ELR (cell line): Measurements from ENCODE around the gene CDK2AP2.
"Not testable (repeated sequence)": the region's sequence is repeated elsewhere in the genome, so short reads cannot be mapped to it uniquely, and the experiment has no call there.

Experiments
- DNase-seq: peaks from one replicate; pipeline ENCODE4 v3.0.0-alpha.2; 2015; ENCODE audit warnings: low read depth

CDK2AP2 gene

GRCh38 chr11:67523556-67524479 lies 15.9 kb upstream of the CDK2AP2 start:
- no peak for DNase-seq

- no peak for DNase-seq
Measured at GRCh38 chr11:67522844-67523555, 15.0 kb upstream of the CDK2AP2 start, which contains the start of gene CABP2. Gene CABP2 (minus strand): TSS chr11:67523446. CDS start chr11:67523326, 120 bp downstream.

GRCh38 chr11:67522338-67522737 lies 14.4 kb upstream of the CDK2AP2 start:
- DNase-seq, result no peak

GRCh38 chr11:67521924-67522323 lies 14.0 kb upstream of the CDK2AP2 start:
- DNase-seq, result no peak

- DNase-seq, result no peak
Measured at GRCh38 chr11:67520856-67521824, 13.2 kb upstream of the CDK2AP2 start.

GRCh38 chr11:67519726-67520125 lies 11.8 kb upstream of the CDK2AP2 start:
- DNase-seq, result no peak

- DNase-seq, result no peak
Measured at GRCh38 chr11:67517784-67518552, 10.0 kb upstream of the CDK2AP2 start.

GRCh38 chr11:67516806-67517205 lies 8.8 kb upstream of the CDK2AP2 start:
- DNase-seq, result no peak

GRCh38 chr11:67514116-67514515 lies 6.2 kb upstream of the CDK2AP2 start:
- no peak for DNase-seq

- DNase-seq, result not testable (repeated sequence)
Measured at GRCh38 chr11:67511558-67511957, 3.6 kb upstream of the CDK2AP2 start.

- DNase-seq, result peak; percentile 31
Measured at GRCh38 chr11:67510023-67510345, 2.0 kb upstream of the CDK2AP2 start.

GRCh38 chr11:67508486-67509121 lies 642 bp upstream of the CDK2AP2 start:
- peak; percentile 98 for DNase-seq

GRCh38 chr11:67507242-67507863 lies 609 bp downstream of the CDK2AP2 start:
- DNase-seq, result peak; percentile 82

GRCh38 chr11:67506426-67507051 lies 1.4 kb downstream of the CDK2AP2 start:
- no peak for DNase-seq

- DNase-seq, result peak; percentile 94
Measured at GRCh38 chr11:67505605-67506396, 2.2 kb downstream of the CDK2AP2 start.

- DNase-seq, result peak; percentile 64
Measured at GRCh38 chr11:67504950-67505581, 2.9 kb downstream of the CDK2AP2 start, which contains the start of gene PITPNM1. Gene PITPNM1 (minus strand): TSS chr11:67505363. CDS start chr11:67504180, 1,183 bp downstream.

GRCh38 chr11:67504005-67504949 lies 3.7 kb downstream of the CDK2AP2 start:
- DNase-seq, result peak; percentile 60
